ENCODE data around the gene ZFR. TPM values are rescaled to one million over a fixed set of nuclear protein-coding genes. Genes with fewer than 3 reads are reported as not detected.
A peak's percentile ranks its signal among the peaks of the same experiment; 100 is the strongest.

The ZFR gene
- total and polyA plus RNA-seq, 4 donors = 93.5 to 162 (median 117) TPM

- Histone ChIP-seq H3K27ac (ENCODE audit: low read depth, low read length) (peak within 1 kb of the TSS; percentile 93), H3K4me1 (ENCODE audit: control insufficient read depth, insufficient read depth, low read length) (peaks cover 14% of the 10 kb centered on the region), H3K36me3 (ENCODE audit: control insufficient read depth, insufficient read depth, low read length) (peaks cover 3% of the 10 kb centered on the region), H3K4me3 (ENCODE audit: low read depth, low read length) (peak within 1 kb of the TSS; percentile 74), H3K9me3 (ENCODE audit: control insufficient read depth, insufficient read depth, low read length) (no peaks in the 10 kb centered on the region), H3K27me3 (ENCODE audit: control insufficient read depth, insufficient read depth, low read length) (no peaks in the 10 kb centered on the region)
- WGBS (ENCODE audit: insufficient coverage) = under 1% methylated on average over 82 of the region's 83 CpGs
- DNase-seq (ENCODE audit: low read depth in 4 of 6, low spot score in 6 of 6) = peak; percentile 96 to 100 (median 99)
Observed at GRCh38 chr5:32312595-32313332, 131.8 kb downstream of the ZFR start, which contains the start of gene MTMR12. MTMR12 (minus strand) TSS chr5:32312939; CDS start chr5:32312838, 101 bp downstream.

- Histone ChIP-seq H3K27me3 (ENCODE audit: control insufficient read depth, insufficient read depth, low read length) (no peaks in the 10 kb centered on the region), H3K4me1 (ENCODE audit: control insufficient read depth, insufficient read depth, low read length) (peaks cover 14% of the 10 kb centered on the region), H3K9me3 (ENCODE audit: control insufficient read depth, insufficient read depth, low read length) (no peaks in the 10 kb centered on the region), H3K36me3 (ENCODE audit: control insufficient read depth, insufficient read depth, low read length) (peaks cover 3% of the 10 kb centered on the region), H3K27ac (ENCODE audit: low read depth, low read length) (peak overlapping the region; percentile 93), H3K4me3 (ENCODE audit: low read depth, low read length) (peak overlapping the region; percentile 74)
- peak in 3 of 6 donors; percentile 17 to 81 (median 69) for DNase-seq (ENCODE audit: low read depth in 4 of 6, low spot score in 6 of 6)
- under 1% methylated on average over 34 of the region's 34 CpGs for WGBS (ENCODE audit: insufficient coverage)
Observed at GRCh38 chr5:32312197-32312594, 132.3 kb downstream of the ZFR start.

- H3K27me3 ChIP-seq (ENCODE audit: control insufficient read depth, insufficient read depth, low read length) = no peaks in the 10 kb centered on the region
- peak in 1 of 6 donors; percentile 7 for DNase-seq (ENCODE audit: low read depth in 4 of 6, low spot score in 6 of 6)
- H3K36me3 ChIP-seq (ENCODE audit: control insufficient read depth, insufficient read depth, low read length) = peaks cover 3% of the 10 kb centered on the region
- peak overlapping the region; percentile 93 for H3K27ac ChIP-seq (ENCODE audit: low read depth, low read length)
- H3K9me3 ChIP-seq (ENCODE audit: control insufficient read depth, insufficient read depth, low read length) = no peaks in the 10 kb centered on the region
- H3K4me1 ChIP-seq (ENCODE audit: control insufficient read depth, insufficient read depth, low read length) = peaks cover 14% of the 10 kb centered on the region
- WGBS (ENCODE audit: insufficient coverage) = 27% methylated on average over 15 of the region's 16 CpGs
- peak overlapping the region; percentile 74 for H3K4me3 ChIP-seq (ENCODE audit: low read depth, low read length)
Observed at GRCh38 chr5:32311404-32312196, 132.9 kb downstream of the ZFR start.

- WGBS (ENCODE audit: insufficient coverage) = no CpG with 5 or more reads among the region's 6 CpGs
- Histone ChIP-seq H3K4me1 (ENCODE audit: control insufficient read depth, insufficient read depth, low read length) (peaks cover 14% of the 10 kb centered on the region), H3K27ac (ENCODE audit: low read depth, low read length) (no peak overlapping the region)
Observed at GRCh38 chr5:32309761-32310160, 134.8 kb downstream of the ZFR start.

GRCh38 chr5:32308946-32309345, 135.6 kb downstream of the ZFR start:
- Histone ChIP-seq H3K36me3 (ENCODE audit: control insufficient read depth, insufficient read depth, low read length) (peaks cover 3% of the 10 kb centered on the region), H3K4me3 (ENCODE audit: low read depth, low read length) (no peak overlapping the region), H3K27me3 (ENCODE audit: control insufficient read depth, insufficient read depth, low read length) (no peaks in the 10 kb centered on the region), H3K9me3 (ENCODE audit: control insufficient read depth, insufficient read depth, low read length) (no peaks in the 10 kb centered on the region), H3K27ac (ENCODE audit: low read depth, low read length) (no peak overlapping the region), H3K4me1 (ENCODE audit: control insufficient read depth, insufficient read depth, low read length) (peaks cover 14% of the 10 kb centered on the region)
- 100% methylated on average over 1 of the region's 3 CpGs for WGBS (ENCODE audit: insufficient coverage)
- no peak for DNase-seq (ENCODE audit: low read depth in 4 of 6, low spot score in 6 of 6)

More at GRCh38 chr5:32309761-32310160, 134.8 kb downstream of the ZFR start:
- DNase-seq (ENCODE audit: low read depth in 4 of 6, low spot score in 6 of 6) = no peak
- no peak overlapping the region for H3K4me3 ChIP-seq (ENCODE audit: low read depth, low read length)
- peaks cover 3% of the 10 kb centered on the region for H3K36me3 ChIP-seq (ENCODE audit: control insufficient read depth, insufficient read depth, low read length)
- no peaks in the 10 kb centered on the region for H3K9me3 ChIP-seq (ENCODE audit: control insufficient read depth, insufficient read depth, low read length)
- H3K27me3 ChIP-seq (ENCODE audit: control insufficient read depth, insufficient read depth, low read length) = no peaks in the 10 kb centered on the region

GRCh38 chr5:32307769-32308194, 136.8 kb downstream of the ZFR start:
- H3K27me3 ChIP-seq (ENCODE audit: control insufficient read depth, insufficient read depth, low read length) = no peaks in the 10 kb centered on the region
- H3K27ac ChIP-seq (ENCODE audit: low read depth, low read length) = no peak overlapping the region
- no peak overlapping the region for H3K4me3 ChIP-seq (ENCODE audit: low read depth, low read length)
- peaks cover 3% of the 10 kb centered on the region for H3K36me3 ChIP-seq (ENCODE audit: control insufficient read depth, insufficient read depth, low read length)
- H3K9me3 ChIP-seq (ENCODE audit: control insufficient read depth, insufficient read depth, low read length) = no peaks in the 10 kb centered on the region
- DNase-seq (ENCODE audit: low read depth in 4 of 6, low spot score in 6 of 6) = no peak
- H3K4me1 ChIP-seq (ENCODE audit: control insufficient read depth, insufficient read depth, low read length) = peaks cover 9% of the 10 kb centered on the region
- WGBS (ENCODE audit: insufficient coverage) = 100% methylated on average over 3 of the region's 4 CpGs

- peaks cover 3% of the 10 kb centered on the region for H3K36me3 ChIP-seq (ENCODE audit: control insufficient read depth, insufficient read depth, low read length)
- DNase-seq (ENCODE audit: low read depth in 4 of 6, low spot score in 6 of 6) = no peak
- no peak overlapping the region for H3K4me3 ChIP-seq (ENCODE audit: low read depth, low read length)
- H3K9me3 ChIP-seq (ENCODE audit: control insufficient read depth, insufficient read depth, low read length) = no peaks in the 10 kb centered on the region
- no peaks in the 10 kb centered on the region for H3K4me1 ChIP-seq (ENCODE audit: control insufficient read depth, insufficient read depth, low read length)
- no peak overlapping the region for H3K27ac ChIP-seq (ENCODE audit: low read depth, low read length)
- WGBS (ENCODE audit: insufficient coverage) = 96% methylated on average over 4 of the region's 5 CpGs
- H3K27me3 ChIP-seq (ENCODE audit: control insufficient read depth, insufficient read depth, low read length) = no peaks in the 10 kb centered on the region
Observed at GRCh38 chr5:32304622-32305021, 139.9 kb downstream of the ZFR start.

Small RNA genes within 50 kb of the gene (small RNA-seq; reads per million reads assigned to genes)
- gene MIR579 (ENCODE audit: low replicate concordance) (0.10 reads per million), gene RNU6-378P (ENCODE audit: low replicate concordance) (not detected)

Other genes with a start within 250 kb of the ZFR start
- gene MTMR12, start 131.8 kb downstream of the ZFR start, total RNA-seq = 10 to 100 TPM; 19.1 to 19.9 TPM
- 10 to 100 TPM; 16.2 to 17.0 TPM for gene MTMR12, start 131.8 kb downstream of the ZFR start, polyA plus RNA-seq (ENCODE audit: insufficient read length in 2 of 2)
- gene SUB1, start 140.8 kb upstream of the ZFR start, total RNA-seq = 100 to 1,000 TPM; 257 to 345 TPM
- gene SUB1, start 140.8 kb upstream of the ZFR start, polyA plus RNA-seq (ENCODE audit: insufficient read length in 2 of 2) = 100 to 1,000 TPM; 333 to 410 TPM

Data from spinal cord (tissue), 10 donors.